Cerebellar nuclear complex (tissue), 1 donor: ENCODE data around the gene FXYD5.
"Not testable (repeated sequence)": the region's sequence is repeated elsewhere in the genome, so short reads cannot be mapped to it uniquely, and the experiment has no call there.

Experiments
- DNase-seq, 2 experiments: peaks; one replicate each; lab custom pipeline; 2025; lab: John Stamatoyannopoulos, UW

Gene FXYD5

DNA sequence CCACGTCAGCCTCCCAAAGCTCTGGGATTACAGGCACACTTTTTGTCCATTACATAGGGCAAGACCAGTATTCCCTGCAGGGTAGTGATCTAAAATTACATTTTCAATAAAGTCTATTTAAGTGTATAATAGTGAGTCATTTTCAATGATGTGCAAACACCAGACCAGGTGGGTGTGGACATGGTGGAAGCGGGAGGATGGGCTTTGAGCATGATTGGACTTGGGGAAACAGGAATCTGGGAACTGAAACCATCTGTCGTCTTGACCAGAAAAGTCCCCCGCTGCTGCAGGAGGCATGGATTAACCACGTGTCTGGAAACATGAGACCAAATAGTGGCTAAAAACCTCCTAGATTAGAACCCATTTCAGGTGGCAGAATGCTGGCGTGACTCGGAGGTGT lies 34.0 kb upstream of the FXYD5 start:
- no peak for DNase-seq

DNA sequence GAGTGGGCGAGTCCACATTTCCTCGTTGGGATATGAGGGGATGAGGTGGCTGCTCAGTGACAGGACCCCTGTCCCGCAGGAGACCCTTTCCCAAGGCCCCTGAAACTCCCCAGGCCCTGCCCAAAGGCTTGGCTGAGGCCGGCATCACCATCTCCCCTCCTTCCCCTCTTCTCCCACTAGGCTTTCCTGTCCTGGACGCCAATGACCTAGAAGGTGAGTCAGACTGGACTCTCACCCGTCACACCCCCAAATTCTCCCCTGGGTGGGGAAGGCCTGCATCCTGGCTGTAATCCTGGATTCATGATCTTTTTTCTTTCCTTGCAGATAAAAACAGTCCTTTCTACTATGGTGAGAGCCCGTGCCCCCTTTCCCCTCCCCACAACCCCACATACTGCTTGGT lies 33.6 kb upstream of the FXYD5 start:
- DNase-seq, result no peak

DNA sequence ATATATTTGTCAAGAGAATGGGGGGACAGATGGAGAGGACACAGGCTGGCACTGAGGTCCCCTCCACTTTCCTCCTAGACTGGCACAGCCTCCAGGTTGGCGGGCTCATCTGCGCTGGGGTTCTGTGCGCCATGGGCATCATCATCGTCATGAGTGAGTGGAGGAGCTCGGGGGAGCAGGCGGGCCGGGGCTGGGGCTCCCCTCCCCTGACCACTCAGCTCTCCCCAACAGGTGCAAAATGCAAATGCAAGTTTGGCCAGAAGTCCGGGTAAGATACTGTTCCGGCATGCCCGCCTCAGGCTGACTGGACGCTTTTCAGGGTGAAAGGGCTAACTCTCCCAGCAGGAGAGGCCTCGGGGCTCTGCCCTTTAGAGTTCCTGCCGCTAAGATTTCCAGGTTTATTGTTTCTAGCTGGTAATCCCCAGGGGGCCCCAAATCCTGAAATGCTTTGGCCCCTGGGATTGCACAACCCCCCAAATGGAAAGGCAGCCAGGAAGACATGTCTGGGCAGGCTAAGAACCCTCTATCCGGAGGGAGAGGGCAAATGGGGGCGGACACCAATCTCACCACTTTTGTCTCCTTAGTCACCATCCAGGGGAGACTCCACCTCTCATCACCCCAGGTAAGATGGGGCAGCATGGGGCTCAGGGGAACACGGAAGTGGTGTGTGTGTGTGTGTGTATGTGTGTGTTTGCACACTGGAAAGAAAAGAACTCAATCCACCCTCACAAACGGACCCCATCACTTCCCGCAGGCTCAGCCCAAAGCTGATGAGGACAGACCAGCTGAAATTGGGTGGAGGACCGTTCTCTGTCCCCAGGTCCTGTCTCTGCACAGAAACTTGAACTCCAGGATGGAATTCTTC lies 31.6 kb upstream of the FXYD5 start:
- no peak for DNase-seq

DNA sequence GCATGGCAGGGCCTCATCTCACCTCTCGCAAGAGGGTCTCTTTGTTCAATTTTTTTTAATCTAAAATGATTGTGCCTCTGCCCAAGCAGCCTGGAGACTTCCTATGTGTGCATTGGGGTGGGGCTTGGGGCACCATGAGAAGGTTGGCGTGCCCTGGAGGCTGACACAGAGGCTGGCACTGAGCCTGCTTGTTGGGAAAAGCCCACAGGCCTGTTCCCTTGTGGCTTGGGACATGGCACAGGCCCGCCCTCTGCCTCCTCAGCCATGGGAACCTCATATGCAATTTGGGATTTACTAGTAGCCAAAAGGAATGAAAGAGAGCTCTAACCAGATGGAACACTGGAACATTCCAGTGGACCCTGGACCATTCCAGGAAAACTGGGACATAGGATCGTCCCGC lies 31.0 kb upstream of the FXYD5 start:
- no peak for DNase-seq

DNA sequence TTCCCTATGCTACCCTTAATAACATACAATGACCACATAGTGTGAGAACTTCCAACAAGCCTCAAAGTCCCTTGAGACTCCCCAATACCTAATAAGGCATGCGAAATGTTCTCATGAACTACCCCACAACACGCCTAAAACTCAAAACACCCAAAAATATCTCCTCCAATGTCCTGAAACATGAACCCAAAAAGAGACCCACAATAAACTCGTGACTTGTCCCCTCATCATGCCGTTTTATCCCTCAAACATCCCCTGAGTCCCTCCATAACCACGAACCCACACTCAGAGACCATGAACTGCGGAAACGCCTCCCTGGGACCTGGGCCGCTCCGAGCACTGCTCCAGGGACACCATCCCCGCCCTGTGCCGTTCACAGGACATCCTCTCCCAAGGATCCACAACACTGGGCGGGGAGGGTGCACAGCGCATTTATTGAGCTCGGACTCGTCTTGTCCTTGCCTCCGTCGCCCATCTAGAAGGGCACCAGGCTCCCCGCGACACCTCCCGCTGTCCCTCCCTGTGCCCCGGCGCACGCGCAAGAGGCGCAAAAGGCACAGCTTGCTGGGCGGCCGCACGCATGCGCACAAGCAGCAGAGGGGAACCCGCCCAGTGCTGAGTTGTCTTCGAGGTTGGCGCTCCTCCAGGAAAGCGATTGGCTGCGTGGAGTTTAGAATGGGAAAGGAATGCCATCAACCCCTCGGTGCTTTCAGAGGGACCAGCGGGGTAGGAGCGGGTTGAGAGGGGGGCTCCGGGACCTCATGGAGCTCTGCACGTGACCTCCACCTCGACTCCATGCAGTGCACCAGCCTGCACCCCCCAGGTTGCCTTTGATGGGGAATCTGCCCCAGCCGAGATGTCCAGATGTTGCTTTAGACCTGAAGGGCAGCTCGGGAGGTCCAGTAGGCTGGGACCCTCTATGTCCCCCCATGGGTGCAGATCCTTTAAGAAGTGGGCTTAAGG lies 30.2 kb upstream of the FXYD5 start:
- peak in 1 of 2 experiments; percentile 78 for DNase-seq

DNA sequence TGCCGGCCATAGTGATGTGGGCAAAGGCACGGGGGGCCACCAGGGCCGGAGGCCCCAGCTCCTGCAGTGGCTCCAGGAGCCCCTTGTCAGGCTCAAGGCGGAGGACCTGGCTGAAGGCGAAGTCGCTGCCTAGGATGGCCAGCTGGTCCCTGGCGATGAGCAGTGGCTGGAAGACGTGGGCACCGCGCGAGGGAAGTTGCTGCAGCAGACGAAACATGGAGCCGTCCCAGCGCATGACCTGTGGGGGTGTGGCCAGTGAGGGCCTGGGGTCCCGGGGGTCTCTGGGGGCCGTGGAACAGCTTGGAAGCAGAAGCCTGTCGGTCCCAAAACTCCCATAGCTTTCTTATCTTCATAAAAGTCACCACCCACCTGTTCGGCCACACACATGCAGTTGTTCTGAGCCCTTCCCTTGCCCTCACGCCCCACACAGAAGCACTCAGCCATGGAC lies 29.2 kb upstream of the FXYD5 start:
- DNase-seq, result no peak

DNA sequence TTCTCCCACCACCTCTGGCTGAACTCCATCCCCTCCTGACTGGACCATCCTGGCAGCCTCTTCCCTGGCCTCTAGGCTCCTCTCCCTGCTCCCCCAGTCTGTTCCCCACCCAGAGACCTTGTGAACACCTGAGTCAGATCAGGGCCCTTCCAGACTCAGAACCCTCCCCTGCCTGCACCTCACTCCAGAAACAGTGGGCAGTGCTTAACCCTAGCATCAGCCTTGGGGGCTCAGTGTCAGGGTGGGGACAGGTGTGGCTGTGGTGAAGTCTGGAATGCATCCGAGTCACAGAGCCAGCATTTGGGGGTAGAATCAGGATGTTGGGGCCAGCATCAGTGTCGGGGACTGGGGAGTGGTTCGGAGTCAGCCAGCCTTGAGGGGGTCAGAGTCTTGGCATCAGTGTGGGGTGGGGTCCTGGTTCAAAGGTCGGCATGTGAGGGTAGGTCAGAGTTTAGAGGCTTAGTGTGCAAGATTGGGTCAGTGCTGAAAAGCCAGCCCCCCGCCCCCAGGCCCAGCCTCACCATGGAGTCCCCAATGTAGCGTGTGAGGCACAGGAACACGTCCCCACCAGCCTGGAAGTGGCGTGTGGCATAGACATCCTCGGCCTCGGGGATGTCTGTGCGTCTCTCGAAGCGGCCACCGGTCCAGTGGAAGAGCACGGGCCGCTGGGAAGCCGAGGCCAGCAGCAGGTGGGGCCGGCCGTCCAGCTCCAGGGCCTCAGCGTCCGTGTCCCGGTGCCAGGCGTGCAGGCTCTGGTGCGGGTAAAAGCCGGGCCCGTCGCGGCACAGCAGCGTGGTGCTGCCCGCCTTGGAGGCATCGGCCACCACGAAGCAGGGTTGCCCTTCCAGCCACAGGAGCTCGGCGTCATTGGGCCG lies 28.5 kb upstream of the FXYD5 start:
- DNase-seq, result no peak

DNA sequence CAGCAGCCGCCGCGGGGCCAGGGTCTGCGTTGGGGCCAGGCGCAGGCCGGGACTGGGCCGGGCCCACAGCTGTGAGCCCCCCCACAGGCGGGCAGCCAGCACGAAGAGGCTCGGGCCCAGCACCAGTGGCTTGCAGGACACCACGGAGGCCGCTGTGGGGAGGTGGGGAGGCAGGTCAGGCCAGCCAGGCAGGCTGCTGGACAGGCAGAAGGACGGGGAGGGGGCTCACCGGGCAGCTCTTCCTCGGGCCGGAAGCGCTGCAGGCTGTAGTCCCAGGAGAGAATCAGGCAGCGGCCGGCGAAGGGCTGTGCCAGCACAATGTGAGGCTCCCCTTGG lies 27.9 kb upstream of the FXYD5 start:
- no peak for DNase-seq

DNA sequence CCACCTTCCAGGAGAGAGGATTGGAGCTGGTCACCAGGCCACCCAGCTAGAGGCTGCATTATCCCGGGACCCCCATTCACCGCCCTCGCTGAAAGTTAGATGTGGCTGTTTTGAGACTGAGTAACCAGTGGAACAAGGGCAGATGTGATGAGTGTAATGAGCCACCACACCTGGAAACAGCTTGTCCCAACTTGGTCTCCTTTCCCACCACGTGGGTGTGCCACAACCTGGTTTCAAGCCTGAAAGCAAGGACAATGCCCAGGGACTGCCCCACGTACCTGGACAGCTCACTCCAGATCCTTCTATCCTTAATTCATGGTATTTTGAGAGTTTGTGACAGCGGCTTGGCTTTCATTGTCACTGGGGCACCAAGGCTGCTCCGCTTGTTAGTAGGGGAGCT lies 26.7 kb upstream of the FXYD5 start:
- no peak for DNase-seq

DNA sequence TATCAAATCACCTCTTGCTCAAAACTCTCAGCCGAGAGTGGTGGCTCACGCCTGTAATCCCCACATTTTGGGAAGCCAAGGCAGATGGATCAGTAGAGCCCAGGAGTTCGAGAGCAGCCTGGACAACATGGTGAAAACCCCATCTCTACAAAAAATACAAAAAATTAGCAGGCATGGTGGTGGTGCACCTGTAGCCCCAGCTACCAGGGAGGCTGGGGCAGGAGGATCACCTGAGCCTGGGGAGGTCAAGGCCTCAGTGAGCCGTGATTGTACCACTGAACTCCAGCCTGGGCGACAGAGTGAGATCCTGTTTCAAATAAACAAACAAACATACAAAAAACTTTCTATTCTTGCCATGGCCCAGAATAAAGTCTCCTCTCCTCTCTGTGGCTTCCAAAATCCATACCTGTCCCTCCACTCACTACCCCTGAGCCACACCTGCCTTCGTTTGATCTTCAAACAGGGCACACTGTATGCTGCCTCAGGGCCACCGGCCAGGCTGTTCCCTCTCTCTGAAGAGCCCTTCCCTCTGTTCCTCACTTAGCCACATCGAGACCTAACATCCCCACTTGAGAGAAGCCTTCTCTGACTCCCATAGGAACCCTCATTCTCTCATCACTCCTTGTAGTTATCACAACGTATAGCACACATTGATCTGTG lies 26.0 kb upstream of the FXYD5 start:
- DNase-seq, result no peak

DNA sequence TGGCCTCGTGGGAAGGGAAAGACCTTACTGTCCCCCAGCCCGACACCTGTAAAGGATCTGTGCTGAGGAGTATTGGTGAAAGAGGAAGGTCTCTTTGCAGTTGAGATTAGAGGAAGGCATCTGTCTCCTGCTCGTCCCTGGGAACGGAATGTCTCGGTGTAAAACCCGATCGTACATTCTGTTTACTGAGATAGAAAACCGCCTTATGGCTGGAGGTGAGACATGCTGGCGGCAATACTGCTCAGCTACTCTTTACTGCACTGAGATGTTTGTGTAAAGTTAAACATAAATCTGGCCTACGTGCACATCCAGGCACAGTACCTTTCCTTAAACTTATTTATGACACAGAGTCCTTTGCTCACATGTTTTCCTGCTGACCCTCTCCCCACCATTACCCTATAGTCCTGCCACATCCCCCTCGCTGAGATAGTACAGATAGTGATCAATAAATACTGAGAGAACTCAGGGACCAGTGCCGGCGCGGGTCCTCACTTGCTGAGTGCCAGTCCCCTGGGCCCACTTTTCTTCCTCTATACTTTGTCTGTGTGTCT lies 24.7 kb upstream of the FXYD5 start:
- not testable (repeated sequence) for DNase-seq

DNA sequence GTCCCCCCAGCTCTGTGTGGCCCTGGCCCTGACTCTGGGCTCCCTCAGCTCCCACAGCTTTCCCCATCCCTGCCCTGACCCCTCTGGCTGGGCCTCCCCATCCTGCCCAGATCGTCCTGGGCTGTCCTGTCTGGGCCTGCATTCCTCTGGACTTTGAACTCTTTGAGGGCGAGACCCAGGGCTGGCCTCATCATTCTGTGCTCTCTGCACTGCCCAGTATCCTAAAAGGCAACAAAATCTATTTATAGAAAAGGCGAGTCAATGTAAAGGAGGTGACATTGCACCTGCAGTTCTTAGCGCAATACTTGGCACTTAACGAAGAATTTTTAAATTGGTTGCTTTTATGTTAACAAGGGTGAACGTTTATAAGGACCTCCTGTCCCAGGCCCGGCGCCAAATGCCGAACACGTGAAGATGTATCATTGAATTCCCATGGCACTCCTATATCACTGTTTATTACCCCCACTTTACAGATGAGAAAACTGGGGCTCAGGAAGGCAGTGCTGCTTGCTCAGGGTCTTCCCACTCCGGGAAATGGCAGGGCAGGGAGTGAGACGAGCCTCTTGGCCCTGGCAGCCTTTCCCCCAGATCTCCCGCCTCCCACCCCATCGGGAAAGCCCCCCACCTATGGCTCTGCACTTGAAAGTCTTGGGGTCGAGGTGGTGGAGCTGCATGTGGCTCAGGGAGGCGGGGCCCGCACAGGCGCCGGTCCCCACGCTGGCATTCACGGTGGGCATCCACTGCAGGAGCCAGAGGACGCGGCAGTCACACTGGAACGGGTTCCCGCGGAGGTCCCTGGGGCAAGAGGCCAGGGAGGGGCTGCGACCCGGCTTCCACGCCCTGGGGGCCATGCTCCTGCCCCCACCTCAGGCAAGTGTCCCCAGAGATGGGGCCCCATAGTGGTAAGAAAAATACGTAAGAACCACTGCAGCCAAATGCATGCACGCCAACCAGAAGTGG lies 23.5 kb upstream of the FXYD5 start:
- DNase-seq, result no peak

DNA sequence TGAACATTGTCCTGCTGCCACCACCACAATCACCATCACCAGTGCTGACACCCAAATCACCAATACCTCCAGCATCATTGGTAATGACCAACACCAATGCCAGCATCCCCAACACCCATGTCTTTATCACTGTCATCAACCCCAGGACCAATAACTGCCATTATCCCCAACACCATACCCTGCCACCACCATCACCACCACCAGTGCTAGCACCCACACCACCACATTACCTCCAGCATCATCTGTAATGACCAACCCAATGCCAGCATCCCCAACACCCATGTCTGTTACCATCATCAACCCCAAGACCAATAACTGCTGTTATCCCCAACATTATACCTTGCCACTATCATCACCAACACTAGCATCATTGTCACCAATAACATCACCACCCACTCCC lies 22.3 kb upstream of the FXYD5 start:
- DNase-seq, result no peak

DNA sequence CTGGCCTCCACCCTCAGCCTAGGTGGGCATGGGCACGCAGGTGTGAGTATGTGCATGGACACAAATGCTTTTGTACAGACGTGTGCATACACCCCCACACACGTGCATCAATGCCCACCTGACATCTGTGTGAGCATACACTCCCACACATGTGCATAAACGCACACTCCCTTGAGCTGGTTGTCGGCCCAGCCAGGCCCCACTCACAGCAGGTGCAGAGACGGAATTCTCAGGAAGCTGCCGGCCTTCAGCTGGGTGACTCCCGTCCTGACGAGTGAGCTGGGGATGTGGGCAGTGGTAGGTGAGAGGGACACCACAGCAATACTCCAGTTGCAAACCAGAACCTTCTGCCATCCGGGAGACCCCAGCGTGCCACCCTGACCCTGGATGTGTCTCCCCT lies 20.7 kb upstream of the FXYD5 start:
- no peak for DNase-seq

DNA sequence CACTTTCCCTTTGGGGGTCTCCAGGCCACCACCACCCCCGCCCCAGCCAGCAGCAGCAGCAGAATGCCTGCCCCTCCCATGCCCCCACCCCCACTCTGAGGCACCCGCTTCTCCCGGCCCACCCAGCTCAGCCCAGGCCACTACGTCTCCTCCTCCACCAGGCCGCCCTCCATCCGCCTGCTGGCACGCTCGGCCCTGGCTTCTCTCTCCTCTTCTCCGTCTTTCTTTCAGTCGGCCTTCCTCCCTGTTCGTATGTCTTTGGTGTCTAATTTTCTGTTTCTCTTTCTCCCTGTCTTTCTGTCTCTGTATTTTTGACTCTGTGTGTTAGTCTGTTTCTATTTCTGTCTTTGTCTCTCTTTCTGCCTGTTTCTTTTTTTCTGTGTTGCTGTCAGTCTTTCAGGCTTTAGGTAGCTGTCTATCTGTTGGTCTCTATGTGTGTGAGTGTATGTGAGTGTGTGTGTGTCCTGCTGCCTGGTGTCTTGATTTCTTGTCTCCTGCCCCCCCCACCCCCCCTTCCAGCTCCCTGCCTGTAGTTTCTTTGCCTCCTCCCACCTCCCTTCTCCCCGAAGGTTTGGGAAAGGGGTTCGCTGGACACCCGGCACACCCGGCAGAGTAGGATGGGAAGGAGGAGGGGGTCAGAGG lies 19.8 kb upstream of the FXYD5 start, which contains the start of gene LGI4:
LGI4 (minus strand) TSS at position 459 of the 642 bp plus-strand sequence; CDS start at position 80, 379 bp downstream.
- DNase-seq, result no peak

DNA sequence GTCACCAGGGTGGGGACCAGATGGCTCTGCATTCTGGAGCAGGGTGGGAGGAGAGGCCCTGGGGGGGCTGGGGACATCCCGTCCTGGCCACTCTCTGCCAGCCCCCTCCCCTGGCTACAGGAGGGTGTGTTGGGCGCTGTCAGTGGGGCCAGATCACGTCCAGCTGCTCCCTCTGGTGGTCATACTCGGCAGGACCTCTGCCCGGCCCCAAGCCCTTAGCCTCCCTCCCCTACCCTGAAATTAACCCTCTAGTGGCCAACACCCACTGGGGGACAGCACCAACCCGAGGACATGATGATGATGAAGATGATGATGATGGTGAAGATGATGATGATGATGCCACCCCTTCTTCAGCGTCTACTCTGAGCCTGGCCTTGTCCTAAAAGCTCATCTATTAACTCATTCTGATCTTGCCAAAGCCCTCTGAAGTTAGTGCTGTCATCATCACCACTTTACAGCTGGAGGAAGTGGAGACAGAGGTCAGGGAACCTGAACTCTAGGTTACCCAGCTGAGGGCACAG lies 19.1 kb upstream of the FXYD5 start:
- DNase-seq, result peak in 1 of 2 experiments; percentile 14

DNA sequence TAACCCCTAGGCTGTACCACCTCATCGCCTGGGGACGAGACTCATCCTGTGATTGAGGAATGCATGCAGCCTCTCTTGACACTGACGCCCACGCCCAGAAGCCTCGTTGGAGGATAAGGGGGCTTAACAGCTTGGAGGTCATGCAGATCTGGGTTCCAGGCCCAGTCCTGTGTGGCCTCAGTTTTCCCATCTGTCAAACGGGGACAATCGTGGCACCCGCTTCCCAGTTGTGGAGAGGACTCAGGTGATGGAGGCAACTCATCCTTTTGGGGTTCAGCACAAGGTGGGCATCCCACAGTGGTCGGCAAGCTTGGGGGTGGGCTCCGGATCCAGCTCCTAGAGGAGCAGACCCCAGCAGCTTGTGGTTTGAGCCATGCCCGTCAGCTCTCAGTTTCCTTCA lies 18.3 kb upstream of the FXYD5 start:
- no peak for DNase-seq

DNA sequence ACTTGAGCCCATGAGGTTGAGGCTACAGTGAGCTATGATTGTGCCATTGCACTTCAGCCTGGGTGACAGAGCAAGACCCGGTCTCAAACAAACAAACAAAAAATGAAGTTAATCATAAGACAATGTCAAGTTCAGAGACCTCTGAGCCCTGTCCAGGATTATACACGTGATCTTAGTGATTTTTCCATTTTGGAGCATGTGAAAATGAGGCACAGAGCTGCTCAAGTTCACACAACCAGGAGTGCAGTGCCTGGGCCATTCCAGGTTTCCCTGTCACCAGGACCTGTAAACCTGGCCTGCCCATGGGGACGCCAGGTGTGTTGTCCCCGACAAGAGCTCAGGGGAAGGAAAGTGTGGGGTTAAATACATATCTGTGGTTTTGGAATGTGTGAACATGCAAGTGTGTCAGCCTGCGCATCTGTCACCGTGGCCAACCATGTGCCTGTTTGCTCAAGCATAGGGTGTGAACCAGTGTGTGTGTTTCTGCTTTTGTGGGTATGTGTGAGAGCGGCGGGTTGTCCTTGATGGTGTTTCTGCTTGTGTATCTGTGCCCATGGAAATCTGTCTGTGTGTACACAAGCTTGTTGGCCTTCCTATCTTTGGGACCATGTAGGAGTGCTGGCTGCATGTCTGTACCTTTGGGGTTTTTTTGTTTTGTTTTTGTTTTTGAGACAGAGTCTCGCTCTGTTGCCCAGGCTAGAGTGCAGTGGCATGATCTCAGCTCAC lies 17.4 kb upstream of the FXYD5 start:
- no peak for DNase-seq
